Measurements from ENCODE around the gene PTPN13.
A peak's percentile ranks its signal among the peaks of the same experiment; 100 is the strongest.

The PTPN13 gene

GRCh38 chr4:86593688-86594558 is at the start of gene PTPN13:
PTPN13 (plus strand) TSS chr4:86594315; CDS start chr4:86635257, 40,942 bp downstream.
- peak; percentile 91 for DNase-seq

GRCh38 chr4:86547140-86547539 is 47.0 kb upstream of the PTPN13 start:
- no peak for DNase-seq

GRCh38 chr4:86549163-86549788 is 44.8 kb upstream of the PTPN13 start:
- no peak for DNase-seq

- no peak for DNase-seq
These were observed 42.7 kb upstream of the PTPN13 start for GRCh38 chr4:86551387-86551786.

- no peak for DNase-seq
These were observed 39.5 kb upstream of the PTPN13 start for GRCh38 chr4:86554646-86555045.

GRCh38 chr4:86556791-86557415 is 37.2 kb upstream of the PTPN13 start:
- no peak for DNase-seq

- no peak for DNase-seq
These were observed 36.6 kb upstream of the PTPN13 start for GRCh38 chr4:86557526-86557925.

GRCh38 chr4:86558258-86558657 is 35.9 kb upstream of the PTPN13 start:
- DNase-seq, result no peak

GRCh38 chr4:86558797-86559196 is 35.3 kb upstream of the PTPN13 start:
- no peak for DNase-seq

- no peak for DNase-seq
These were observed 33.7 kb upstream of the PTPN13 start for GRCh38 chr4:86560447-86560846.

GRCh38 chr4:86561256-86561655 is 32.9 kb upstream of the PTPN13 start:
- no peak for DNase-seq

GRCh38 chr4:86563416-86563815 is 30.7 kb upstream of the PTPN13 start:
- DNase-seq, result no peak

- no peak for DNase-seq
These were observed 29.3 kb upstream of the PTPN13 start for GRCh38 chr4:86564795-86565194.

GRCh38 chr4:86565651-86566050 is 28.5 kb upstream of the PTPN13 start:
- no peak for DNase-seq

- DNase-seq, result no peak
These were observed 24.8 kb upstream of the PTPN13 start for GRCh38 chr4:86569103-86569870.

GRCh38 chr4:86579941-86580340 is 14.2 kb upstream of the PTPN13 start:
- DNase-seq, result no peak

GRCh38 chr4:86582410-86582809 is 11.7 kb upstream of the PTPN13 start:
- no peak for DNase-seq

GRCh38 chr4:86586160-86586572 is 7.9 kb upstream of the PTPN13 start:
- no peak for DNase-seq

- DNase-seq, result no peak
These were observed 7.3 kb upstream of the PTPN13 start for GRCh38 chr4:86586626-86587380.

GRCh38 chr4:86587381-86588140 is 6.6 kb upstream of the PTPN13 start:
- DNase-seq, result no peak

- no peak for DNase-seq
These were observed 1.4 kb upstream of the PTPN13 start for GRCh38 chr4:86592553-86593249.
